Eye (tissue), 1 donor: ENCODE measurements around the gene GMPPA.

ENCODE experiments used
- DNase-seq: peaks from one replicate; pipeline ENCODE4 v3.0.0-alpha.2; 2015

GMPPA gene

DNA sequence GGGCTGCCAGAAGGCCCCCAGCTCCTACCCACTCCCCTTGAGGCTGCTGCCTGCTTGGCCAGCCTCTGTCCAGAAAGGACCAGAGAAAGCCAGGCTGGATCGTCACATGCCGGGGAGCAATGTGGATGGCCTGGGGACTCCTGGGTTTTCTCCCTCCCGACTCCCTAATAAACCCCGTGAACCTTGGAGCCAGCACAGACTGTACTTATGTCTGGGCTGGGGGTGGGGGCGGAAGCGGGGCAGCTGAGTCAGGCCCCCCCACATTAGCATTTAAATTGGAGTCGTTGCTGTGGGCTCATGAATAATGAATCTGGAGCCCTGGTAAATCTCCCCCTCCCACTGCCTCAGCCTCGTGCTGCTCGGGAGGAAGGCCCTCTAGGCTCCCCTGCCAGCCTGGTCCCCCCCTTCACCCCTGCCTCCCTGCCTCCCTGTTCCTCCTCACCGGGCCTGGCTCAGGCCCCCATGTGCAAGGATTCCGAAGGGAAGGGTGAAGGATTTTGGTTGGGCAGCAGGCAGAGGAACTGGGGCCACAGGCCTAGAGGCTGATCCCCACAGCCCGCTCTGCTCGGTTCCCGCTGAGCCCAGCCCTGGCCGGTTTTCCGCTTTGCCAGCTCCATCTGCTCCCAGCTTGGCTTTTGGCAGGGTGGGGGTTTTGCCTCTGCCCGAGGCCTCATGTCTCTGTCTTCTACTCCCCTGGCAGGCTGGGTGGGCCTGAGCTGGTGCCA lies 8.3 kb downstream of the GMPPA start:
- peak; percentile 73 for DNase-seq

DNA sequence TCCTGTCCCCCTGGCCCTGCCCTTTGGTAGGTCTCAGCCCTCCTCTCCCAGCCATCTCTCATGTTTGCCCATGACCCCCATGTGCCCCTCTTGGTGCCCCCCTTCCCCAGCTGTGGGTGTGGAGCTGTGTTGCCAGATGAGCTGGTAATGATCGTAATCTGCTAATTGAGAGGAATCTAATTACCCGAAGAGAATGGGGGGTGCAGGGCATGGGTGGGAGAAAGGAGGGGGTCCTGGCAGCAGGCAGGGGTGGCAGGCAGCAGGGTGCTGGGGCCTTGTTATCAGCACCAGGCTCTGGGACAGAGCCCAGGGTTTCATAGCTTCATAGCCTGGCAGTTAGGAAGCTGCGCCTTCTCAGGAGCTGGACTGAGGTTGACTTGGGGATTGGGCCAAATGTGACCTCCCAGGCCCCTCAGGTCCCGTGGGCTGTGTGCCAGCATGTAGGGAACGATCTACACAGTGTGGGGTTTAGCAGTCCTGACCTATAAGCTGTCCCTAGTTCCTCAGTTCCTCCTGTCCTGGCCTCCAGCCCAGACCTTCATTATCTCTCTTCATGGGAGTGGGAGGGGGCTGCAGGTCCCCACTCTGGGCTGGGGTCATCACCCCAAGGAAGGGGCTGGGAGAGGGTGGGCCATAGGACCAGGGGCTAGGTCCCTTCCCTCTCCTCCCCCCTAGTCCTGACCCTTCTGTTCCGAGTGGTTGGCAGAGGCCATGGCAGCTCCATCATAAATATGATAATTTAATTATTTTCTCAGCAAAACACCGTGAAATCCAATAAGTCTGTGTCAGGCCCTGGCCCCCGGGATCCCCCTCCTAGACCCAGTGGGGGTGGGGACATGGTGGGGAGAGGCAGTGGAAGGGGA lies 9.1 kb downstream of the GMPPA start:
- no peak for DNase-seq

DNA sequence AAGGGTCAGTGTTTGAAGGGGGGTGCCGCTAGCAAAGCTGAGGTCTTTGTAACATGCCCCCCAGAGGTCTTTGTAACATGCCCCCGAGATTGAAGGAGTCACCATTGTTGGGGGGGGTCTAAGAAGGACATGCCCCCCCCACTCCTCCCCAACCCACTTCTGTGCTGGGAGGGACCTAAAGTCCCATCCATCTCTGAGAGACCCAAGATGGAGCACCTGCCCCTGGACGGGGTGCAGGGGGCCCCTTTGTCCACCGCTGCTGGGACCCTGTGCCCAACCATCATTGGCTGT lies 9.7 kb downstream of the GMPPA start:
- no peak for DNase-seq

DNA sequence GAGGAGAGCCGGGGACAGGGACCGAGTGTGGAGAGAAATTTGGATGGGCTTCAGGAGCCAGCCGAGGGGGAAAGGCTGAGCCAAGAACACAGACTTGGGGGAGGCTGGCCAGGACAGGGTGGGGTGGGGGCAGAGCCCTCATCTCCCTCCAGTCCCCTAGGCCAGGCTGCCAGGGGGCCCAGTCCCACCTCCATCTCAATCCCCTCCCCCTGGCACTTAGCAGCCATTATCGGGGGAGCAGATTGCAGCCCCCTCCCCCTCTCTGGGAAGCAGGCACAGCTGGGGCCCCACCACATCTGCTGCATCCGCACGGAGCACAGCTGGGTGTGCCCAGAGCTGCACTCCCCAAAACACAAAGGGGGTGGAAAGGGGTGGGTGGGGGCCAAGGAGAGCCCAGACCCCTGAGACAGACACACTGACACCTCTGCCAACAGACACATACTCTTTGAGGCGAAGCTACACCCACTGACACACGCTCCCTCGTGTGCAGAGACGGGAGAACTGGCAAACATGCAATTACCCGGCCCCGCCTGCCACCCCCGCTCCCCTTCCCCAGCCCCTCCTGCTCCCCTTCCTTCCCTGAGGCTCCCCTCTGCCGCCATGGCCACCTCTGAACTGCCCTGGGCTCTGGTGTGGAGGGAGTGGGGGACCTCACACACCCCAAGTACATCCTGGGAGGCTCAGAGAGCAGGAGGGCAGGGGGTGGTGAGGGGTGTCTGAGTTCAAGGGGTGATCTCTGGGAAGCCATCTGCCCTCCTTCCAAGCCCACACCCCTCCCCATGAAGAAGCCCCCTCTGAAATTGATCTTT lies 10.5 kb downstream of the GMPPA start:
- peak; percentile 66 for DNase-seq

DNA sequence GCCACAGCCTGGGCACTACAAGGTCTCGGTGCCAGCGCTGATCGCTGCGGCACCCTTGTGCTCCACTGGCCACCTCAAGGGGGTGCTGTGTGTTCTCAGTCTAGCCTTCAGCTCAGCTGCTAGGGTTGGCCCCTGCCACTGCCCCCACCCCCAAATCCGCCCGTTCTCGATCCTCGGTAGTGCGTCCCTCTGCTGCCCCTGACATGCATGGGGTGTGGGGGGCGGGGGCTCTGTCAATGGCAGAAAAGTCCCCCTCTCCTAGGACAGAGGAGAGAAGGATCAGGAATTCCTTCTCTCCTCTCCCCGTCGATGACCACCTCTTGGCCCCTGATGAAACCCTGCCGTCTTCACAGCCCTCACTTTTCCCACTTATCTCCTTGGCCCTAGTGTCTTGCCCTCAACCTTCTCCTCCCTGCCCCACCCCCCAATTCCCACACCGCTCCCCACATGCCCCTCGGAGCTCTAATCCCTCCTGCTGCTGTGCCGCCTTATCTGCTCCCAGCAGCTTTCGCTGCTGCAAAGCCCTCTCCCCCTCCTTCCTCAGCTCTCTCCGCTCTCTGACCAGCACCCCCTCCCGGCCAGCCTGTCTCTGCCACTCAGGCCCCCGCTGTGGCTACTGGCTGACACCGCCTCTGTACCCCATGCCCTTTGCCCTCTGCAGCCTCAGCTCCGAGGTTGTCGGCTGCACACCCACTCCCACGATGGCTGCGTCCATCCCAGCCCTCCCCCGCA lies 11.3 kb downstream of the GMPPA start:
- DNase-seq = peak; percentile 87

DNA sequence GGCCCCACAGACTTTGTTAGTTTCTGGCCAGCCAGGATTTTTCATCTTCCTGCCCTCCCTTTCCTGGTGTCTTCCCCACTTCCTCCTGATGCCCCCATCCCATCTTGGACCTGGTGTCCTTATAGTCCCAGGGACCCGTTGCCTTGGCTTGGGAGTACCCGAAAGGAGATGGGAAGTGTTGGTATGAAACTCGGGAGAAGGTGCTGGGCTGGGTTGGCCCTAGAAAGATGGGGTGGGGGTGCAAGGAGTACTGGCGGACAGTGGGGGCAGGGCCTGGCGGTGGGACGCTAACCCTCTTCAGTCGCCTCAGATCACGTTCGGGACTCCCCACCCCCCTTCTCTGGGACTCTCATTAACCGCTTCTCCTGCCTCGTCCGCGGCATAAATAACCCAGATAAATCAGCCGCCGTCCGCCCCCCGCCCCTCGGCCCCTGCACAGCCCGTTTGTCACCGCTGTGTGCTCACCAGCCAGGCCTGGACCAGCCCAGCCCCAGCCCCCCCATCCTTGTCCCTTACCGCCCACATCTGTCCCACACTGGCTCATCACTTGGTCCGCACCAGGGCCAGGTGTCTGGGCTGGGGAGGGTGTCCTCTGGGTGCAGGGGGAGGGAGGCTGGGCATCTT lies 11.9 kb downstream of the GMPPA start:
- peak; percentile 65 for DNase-seq

DNA sequence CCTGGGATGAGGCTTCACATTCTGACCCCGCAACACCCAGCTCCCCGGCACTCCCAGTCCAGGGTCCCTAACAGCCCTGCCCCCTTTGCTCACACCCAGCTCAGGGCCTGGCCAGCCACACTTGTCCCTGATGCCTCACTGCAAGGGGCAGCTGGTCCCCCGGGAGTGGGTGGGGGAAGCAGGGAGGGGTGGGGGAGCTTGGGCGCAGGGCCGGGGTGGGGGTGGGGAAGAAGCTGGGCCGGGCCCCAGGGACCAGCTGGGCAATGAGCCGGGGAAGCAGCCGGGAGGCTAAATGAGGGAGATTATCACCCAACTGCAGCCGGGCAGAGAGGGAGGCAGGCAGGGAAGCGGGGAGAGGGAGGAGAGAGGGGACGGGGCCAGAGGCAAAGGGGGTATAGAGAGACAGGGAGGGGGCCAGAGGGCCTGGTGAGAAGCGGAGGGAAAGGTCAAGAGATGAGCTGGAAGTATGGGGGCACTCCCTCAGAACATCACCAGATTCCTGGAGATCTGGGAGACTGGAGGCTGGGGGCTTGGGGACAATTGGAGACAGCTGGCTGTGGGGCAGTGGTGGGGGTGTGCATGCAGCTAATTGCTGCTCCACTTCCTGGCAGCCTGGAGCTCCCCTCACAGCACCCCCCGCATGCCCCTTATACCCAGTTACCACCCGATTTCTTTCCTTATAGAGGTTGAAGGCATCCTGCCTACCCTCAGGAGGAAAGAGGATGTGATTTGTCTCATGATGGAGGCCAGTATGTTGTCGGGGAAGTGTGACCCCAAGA lies 13.0 kb downstream of the GMPPA start:
- DNase-seq = peak; percentile 76

DNA sequence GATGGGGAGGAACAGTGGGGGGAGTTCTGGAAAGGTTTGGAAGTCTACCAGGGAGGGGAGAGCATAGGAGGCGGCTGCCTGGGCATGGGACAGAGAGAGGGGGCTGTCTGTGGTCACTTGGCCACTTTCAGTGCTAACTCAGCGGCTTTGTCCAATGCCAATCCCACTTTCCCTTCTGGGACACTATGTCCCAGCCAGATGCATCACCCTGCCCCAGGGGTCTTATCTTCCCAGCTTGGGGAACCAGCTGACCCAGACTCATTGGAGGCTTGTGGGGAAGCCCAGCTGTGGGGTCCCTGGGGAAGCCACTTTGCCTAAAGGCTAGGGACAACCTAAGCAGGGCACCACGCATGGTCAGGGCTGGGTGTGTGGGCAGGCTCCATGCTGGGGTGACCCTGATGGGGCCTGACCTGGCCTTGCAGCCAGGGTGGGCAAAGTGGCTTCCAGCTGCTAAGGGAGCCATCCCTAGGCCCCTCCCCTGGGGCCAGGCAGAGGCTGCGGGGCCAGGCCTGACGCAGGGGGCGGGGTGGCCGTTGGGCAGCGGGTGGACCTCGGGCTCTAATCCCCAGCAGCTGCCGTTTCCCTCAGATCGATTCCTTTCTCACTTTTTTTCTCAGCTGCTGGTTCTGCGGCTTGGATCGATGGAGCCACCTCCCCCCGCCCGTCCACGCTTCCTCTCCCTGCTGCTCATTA lies 14.0 kb downstream of the GMPPA start:
- DNase-seq = peak; percentile 85

DNA sequence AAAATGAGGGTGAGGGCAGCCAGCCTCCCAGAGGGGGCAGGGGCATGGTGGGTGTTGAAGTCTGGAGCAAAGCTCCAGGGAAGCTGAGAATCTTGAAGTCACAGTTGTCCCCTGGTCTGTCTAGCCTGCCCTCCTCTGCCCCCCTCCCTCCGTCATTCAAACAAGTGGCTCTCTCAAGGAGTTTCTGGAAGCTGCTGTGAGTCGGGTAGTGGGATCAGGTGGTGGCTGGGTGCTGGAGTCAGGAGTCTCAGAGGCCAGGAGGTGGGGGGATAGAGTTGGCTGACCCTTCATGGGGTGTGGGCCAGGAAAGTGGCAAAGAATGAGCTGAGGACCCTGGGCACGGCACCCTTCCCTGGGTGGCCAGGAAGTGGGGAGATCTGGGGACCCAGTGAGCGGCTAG lies 15.1 kb downstream of the GMPPA start:
- DNase-seq = peak; percentile 72

DNA sequence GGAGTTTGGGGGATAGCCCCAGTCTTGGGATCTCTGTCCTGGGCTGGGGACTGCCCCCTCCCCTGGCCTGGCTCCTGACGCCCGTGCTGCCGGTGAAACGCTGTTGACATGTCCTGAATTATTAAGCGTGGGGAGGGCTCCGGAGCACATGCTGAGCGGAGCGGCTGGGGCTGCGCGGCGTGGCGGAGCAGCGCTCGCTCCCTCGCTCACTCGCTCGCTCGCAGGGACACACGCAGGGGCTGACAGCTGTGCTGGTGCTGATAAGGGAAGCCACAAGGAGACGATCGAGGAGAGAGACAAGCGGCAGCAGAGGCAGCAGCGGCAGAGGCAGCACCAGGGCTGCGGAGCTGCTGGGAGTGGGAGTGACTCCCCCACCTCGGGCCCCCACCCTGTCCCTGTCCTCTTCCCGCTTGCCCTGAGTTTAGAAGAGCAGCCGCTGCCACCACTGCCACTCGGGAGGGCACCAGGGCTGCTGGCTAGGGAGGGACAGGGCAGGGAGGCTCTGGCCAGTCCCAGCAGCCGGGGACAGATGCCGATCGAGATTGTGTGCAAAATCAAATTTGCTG lies 15.6 kb downstream of the GMPPA start, which contains the start of gene ASIC4:
TSS of gene ASIC4 (plus strand) at position 287 of the 566 bp plus-strand sequence. CDS start at position 530, 243 bp downstream.
- DNase-seq = peak; percentile 84

DNA sequence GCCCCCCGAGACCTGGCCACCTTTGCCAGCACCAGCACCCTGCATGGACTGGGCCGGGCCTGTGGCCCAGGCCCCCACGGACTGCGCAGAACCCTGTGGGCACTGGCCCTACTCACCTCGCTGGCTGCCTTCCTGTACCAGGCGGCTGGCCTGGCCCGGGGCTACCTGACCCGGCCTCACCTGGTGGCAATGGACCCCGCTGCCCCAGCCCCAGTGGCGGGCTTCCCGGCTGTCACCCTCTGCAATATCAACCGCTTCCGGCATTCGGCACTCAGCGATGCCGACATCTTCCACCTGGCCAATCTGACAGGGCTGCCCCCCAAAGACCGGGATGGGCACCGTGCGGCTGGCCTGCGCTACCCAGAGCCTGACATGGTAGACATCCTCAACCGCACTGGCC lies 16.1 kb downstream of the GMPPA start:
- DNase-seq = no peak

DNA sequence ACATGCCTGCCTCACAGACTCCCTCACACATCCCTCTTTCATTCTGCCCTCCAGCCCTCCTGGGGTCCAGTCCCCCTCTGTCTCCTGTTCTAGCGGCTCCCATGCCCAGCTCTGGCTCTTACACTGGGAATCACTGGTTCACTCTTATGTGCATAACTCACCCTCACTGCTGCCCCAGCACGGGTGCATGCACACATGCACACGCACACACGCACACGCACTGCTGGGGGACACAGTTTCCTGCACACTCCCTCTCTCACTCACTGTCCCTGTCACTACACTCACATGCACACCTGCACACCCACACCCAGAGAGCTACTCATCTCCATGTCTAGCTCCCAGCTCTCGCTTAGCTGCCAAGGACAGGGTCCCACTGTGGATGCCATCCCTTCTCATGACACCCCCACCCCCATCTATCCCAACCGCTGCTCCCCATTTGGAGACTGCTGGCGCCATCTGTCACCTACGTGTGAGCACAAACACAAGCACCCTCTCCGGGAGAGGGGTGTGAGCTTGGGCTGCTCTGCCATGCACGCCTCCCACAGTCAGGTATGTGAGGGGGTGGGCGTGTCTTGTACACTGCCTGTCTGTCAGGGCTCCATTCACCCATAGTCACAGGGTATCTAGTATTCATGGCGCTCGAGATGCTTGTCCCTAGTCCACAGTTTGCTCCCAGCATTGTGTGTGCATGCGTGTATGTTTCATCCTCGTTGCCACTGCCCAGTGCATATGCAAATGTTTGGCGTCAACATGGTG lies 17.4 kb downstream of the GMPPA start:
- no peak for DNase-seq

DNA sequence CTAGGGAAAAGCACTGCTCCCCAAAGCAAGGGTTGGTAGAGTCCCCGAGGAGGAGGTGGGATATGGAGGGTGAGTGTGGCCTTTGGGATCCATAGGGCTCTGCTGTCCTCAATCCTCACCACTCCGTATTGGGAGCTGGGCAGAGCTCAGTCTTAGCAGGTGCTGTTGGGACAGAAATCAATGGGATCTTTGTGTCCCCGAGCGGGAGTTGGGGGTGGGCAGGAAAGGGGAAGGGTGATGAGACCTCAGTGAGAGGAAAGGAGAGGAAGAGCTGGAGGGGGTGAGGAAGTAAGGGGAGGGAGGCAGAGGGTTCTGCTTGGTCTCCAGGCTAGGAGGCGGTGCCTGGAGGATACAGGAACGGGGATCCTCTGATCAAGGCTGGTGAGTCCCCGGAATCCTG lies 18.2 kb downstream of the GMPPA start:
- DNase-seq = no peak

DNA sequence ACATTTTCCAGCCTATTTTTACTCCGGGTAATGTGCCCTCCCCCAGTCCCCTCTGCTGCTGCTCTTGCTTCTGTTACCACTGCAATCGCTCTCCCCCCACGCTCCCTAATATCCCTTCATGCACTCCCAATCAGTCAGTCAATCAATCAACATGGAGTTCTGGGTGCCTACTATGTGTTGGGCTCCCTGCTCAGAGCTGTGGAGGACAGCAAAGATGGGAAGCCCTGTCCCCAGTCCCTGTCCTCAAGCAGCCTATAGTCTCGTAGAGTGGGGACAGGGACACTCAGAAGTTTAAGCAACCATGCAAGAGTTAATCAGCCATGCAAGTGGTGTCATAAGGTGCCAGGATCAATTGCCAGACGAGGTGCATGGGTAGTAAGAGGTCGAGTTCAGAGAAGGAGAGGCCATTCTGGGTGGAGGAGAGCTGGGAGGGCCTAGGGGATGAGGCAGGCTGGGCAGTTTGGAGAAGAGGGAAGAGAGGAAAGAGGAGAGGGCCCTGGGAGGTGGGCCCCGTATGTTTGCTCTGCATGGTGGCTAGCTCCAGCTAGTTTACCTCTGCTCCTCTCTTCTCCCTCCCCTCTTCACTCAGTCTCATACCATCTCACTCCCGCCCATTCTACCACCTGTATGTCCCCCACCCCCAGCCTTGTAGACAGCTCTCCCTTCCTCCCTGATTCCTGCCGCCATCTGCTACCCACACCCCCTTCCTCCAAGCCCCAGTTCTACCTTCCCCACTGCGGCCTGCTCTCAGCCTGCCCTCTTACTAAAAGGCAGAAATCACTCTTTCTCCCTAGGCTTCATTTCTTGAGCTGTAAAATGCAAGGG lies 19.5 kb downstream of the GMPPA start:
- no peak for DNase-seq

DNA sequence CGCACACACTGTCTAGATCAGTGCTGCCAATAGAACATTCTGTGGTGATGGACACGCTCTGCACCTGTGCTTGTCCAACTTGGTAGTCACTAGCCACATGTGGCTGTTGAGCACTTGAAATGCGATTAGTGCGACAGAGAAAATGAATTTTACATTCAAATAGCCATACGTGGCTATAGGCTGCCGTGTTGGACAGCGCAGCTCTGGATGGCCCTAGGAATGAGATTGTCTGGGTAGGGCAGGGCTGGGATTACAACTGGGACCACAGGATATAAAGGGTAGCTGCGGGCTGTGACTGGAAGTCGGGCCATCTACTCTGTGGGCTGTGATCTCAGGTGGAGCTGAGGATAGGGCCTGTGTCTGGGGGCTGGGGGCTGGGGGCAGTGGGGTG lies 20.8 kb downstream of the GMPPA start:
- peak; percentile 0 for DNase-seq

DNA sequence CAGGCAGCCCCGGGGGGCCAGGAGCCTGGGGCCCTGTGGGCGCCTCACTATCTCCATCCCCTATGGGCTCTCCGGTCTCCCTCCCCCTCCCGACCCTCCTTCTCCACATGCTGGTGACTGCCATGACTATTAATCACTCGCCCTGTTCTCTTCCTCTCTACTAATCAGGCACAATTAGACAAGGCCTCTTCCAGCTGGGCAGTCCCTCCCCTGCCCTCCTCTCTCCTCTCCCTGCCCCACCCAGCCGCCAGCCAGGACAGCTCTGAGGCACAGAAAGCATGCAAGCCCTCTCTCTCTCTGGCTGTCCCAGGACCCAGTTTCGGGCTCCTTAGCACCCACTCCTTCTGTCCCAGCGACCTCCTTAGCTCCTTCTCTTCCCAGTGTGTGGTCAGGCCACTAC lies 21.4 kb downstream of the GMPPA start:
- peak; percentile 65 for DNase-seq

DNA sequence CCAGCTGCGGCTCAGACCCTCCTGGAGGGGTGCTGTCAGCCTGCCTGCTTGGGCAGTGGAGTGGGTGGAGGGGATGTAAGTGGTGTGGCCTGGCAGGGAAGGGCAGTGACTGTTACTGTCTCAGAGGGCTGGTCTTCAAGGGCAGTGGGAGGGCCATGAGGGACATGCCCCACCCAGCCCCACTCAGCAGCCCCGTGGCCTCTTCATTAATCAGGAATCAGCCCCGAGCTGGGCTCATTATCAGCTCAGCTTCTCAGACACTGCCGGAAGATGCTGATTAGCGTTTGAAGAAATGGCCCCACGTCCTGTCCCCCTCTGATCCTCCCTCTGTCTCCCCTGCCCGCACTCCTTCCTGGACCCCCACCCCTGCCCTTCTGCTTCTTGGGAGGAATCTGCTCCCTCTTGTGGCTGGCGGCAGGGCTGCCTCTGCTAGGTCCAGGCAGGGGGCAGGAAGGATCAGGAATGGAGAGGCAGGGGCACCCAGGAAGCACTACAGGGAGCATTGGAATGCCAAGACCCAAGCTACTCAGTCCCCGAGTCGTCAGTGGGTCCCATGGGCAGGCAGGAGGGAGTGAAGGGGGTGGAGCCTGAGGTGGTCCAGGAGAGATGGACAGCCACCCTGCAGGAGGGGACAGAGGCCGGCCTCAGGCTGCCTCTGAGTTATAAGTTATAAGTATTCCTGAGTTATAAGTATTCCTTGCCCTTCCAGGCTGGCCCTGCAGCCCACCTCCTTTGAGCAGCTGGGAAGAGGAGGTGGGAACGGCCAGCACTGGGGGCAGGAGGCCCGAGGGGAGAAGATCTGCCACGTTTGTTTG lies 22.6 kb downstream of the GMPPA start:
- peak; percentile 83 for DNase-seq
